Rectal smooth muscle tissue (tissue), 1 donor: ENCODE data around the gene CCDC15.

Source experiments
- H3K27ac ChIP-seq: one replicate; pipeline ENCODE4 v1.7.0; 2013; ENCODE audit warnings: low read depth, low read length, inconsistent platforms
- H3K27me3 ChIP-seq: one replicate; pipeline ENCODE4 v1.7.0; 2013; ENCODE audit warnings: low read length; ENCODE audit not compliant: control insufficient read depth, insufficient read depth
- H3K36me3 ChIP-seq: one replicate; pipeline ENCODE4 v1.7.0; 2013; ENCODE audit warnings: low read length; ENCODE audit not compliant: control insufficient read depth, insufficient read depth
- H3K4me1 ChIP-seq: one replicate; pipeline ENCODE4 v1.7.0; 2013; ENCODE audit warnings: low read length; ENCODE audit not compliant: control insufficient read depth, insufficient read depth
- H3K4me3 ChIP-seq: one replicate; pipeline ENCODE4 v1.7.0; 2013; ENCODE audit warnings: low read length
- H3K9ac ChIP-seq: one replicate; pipeline ENCODE4 v1.7.0; 2013; ENCODE audit warnings: low read length

Gene CCDC15

GRCh38 chr11:125074511-125075241 lies 120.7 kb downstream of the CCDC15 start:
- Histone ChIP-seq H3K4me3 (no peak overlapping the region), H3K27ac (no peak overlapping the region), H3K4me1 (no peaks in the 10 kb centered on the region), H3K27me3 (peaks cover 3% of the 10 kb centered on the region), H3K36me3 (no peaks in the 10 kb centered on the region), H3K9ac (no peak overlapping the region)

- peaks cover 3% of the 10 kb centered on the region for H3K27me3 ChIP-seq
- H3K27ac ChIP-seq, result no peak overlapping the region
- H3K36me3 ChIP-seq, result no peaks in the 10 kb centered on the region
Observed at GRCh38 chr11:125075242-125075625, 121.2 kb downstream of the CCDC15 start.

GRCh38 chr11:125075900-125076317 lies 121.9 kb downstream of the CCDC15 start:
- H3K27ac ChIP-seq, result no peak overlapping the region

More at GRCh38 chr11:125075242-125075625, 121.2 kb downstream of the CCDC15 start:
- H3K4me3 ChIP-seq, result no peak overlapping the region
- no peak overlapping the region for H3K9ac ChIP-seq
- H3K4me1 ChIP-seq, result no peaks in the 10 kb centered on the region

GRCh38 chr11:125076378-125076945 lies 122.5 kb downstream of the CCDC15 start:
- H3K4me1 ChIP-seq, result no peaks in the 10 kb centered on the region
- H3K27me3 ChIP-seq, result no peaks in the 10 kb centered on the region
- H3K27ac ChIP-seq, result no peak overlapping the region
- no peak overlapping the region for H3K4me3 ChIP-seq
- no peaks in the 10 kb centered on the region for H3K36me3 ChIP-seq
- H3K9ac ChIP-seq, result no peak overlapping the region

More at GRCh38 chr11:125075900-125076317, 121.9 kb downstream of the CCDC15 start:
- Histone ChIP-seq H3K9ac (no peak overlapping the region), H3K4me1 (no peaks in the 10 kb centered on the region), H3K4me3 (no peak overlapping the region), H3K27me3 (peaks cover under 1% of the 10 kb centered on the region), H3K36me3 (no peaks in the 10 kb centered on the region)

- no peak overlapping the region for H3K27ac ChIP-seq
- no peaks in the 10 kb centered on the region for H3K4me1 ChIP-seq
- no peaks in the 10 kb centered on the region for H3K36me3 ChIP-seq
- H3K27me3 ChIP-seq, result no peaks in the 10 kb centered on the region
- no peak overlapping the region for H3K9ac ChIP-seq
- no peak overlapping the region for H3K4me3 ChIP-seq
Observed at GRCh38 chr11:125078016-125078415, 124.0 kb downstream of the CCDC15 start.

GRCh38 chr11:125078516-125079140 lies 124.6 kb downstream of the CCDC15 start:
- no peaks in the 10 kb centered on the region for H3K27me3 ChIP-seq
- H3K4me3 ChIP-seq, result no peak overlapping the region
- H3K4me1 ChIP-seq, result no peaks in the 10 kb centered on the region
- no peaks in the 10 kb centered on the region for H3K36me3 ChIP-seq
- no peak overlapping the region for H3K27ac ChIP-seq
- no peak overlapping the region for H3K9ac ChIP-seq

GRCh38 chr11:125079151-125079877 lies 125.3 kb downstream of the CCDC15 start:
- H3K9ac ChIP-seq, result no peak overlapping the region
- H3K27ac ChIP-seq, result no peak overlapping the region
- no peak overlapping the region for H3K4me3 ChIP-seq
- no peaks in the 10 kb centered on the region for H3K4me1 ChIP-seq
- H3K27me3 ChIP-seq, result no peaks in the 10 kb centered on the region
- H3K36me3 ChIP-seq, result no peaks in the 10 kb centered on the region

GRCh38 chr11:125079878-125080530 lies 126.0 kb downstream of the CCDC15 start:
- Histone ChIP-seq H3K36me3 (no peaks in the 10 kb centered on the region), H3K4me3 (no peak overlapping the region), H3K9ac (no peak overlapping the region), H3K27ac (no peak overlapping the region), H3K27me3 (no peaks in the 10 kb centered on the region), H3K4me1 (no peaks in the 10 kb centered on the region)

- Histone ChIP-seq H3K4me1 (no peaks in the 10 kb centered on the region), H3K9ac (no peak overlapping the region), H3K27me3 (no peaks in the 10 kb centered on the region), H3K36me3 (no peaks in the 10 kb centered on the region), H3K27ac (no peak overlapping the region), H3K4me3 (no peak overlapping the region)
Observed at GRCh38 chr11:125080531-125080911, 126.5 kb downstream of the CCDC15 start.

- Histone ChIP-seq H3K9ac (no peak overlapping the region), H3K27ac (no peak overlapping the region), H3K27me3 (no peaks in the 10 kb centered on the region), H3K4me3 (no peak overlapping the region), H3K36me3 (no peaks in the 10 kb centered on the region), H3K4me1 (no peaks in the 10 kb centered on the region)
Observed at GRCh38 chr11:125081098-125081798, 127.2 kb downstream of the CCDC15 start.

- Histone ChIP-seq H3K4me3 (no peak overlapping the region), H3K4me1 (no peaks in the 10 kb centered on the region), H3K27ac (no peak overlapping the region), H3K9ac (no peak overlapping the region), H3K36me3 (no peaks in the 10 kb centered on the region), H3K27me3 (no peaks in the 10 kb centered on the region)
Observed at GRCh38 chr11:125082040-125082439, 128.0 kb downstream of the CCDC15 start.
